PC-3 (cell line): Measurements from ENCODE around the gene GTPBP1. TPM values are rescaled to one million over a fixed set of nuclear protein-coding genes. Genes with fewer than 3 reads are reported as not detected.

Experiments used
- ATAC-seq: fragments of 200-7000 bp; cut with Tn5 transposase; 2 replicates; pipeline ENCODE4 v1.9.1; 2020; ENCODE audit warnings: mild to moderate bottlenecking, moderate library complexity
- BruUV-seq: library from RNA; stranded (reverse); fragments of 400-500 nt; replicated peaks from 2 replicates; lab custom pipeline; 2021; lab: Mats Ljungman, UMichigan
- CTCF ChIA-PET: fragments of 300-600 bp; sonication (Branson Sonifier 250); formaldehyde crosslinking; loops from one replicate; lab custom pipeline; 2022; ENCODE audit warnings: antibody characterized with exemption; lab: Charles Lee
- POLR2A ChIA-PET: fragments of 300-600 bp; sonication (Branson Sonifier 250); formaldehyde crosslinking; loops from one replicate; lab custom pipeline; 2022; ENCODE audit warnings: antibody characterized with exemption; ENCODE audit not compliant: unreplicated experiment; lab: Charles Lee
- DNase-seq: peaks from one replicate; pipeline ENCODE4 v3.0.0-alpha.2; 2015
- H2AFZ ChIP-seq: fragments of 300-600 bp; sonication (generic); 2 replicates; pipeline ENCODE4 v1.6.0; 2016; ENCODE audit warnings: antibody characterized with exemption, low read length
- H3F3A ChIP-seq: fragments of 300-600 bp; sonication (generic); one replicate; pipeline ENCODE4 v1.6.0; 2017; ENCODE audit warnings: antibody characterized with exemption, low read length, control low read depth, mild to moderate bottlenecking; ENCODE audit not compliant: unreplicated experiment
- H3K27ac ChIP-seq: fragments of 300-600 bp; sonication (generic); 2 replicates; pipeline ENCODE4 v1.5.1; 2016; ENCODE audit warnings: mild to moderate bottlenecking, low read length
- H3K27me3 ChIP-seq: fragments of 300-600 bp; sonication (generic); 2 replicates; pipeline ENCODE4 v1.6.1; 2016; ENCODE audit warnings: low read length, mixed read lengths
- H3K36me3 ChIP-seq: fragments of 300-600 bp; sonication (generic); 2 replicates; pipeline ENCODE4 v1.6.1; 2016; ENCODE audit warnings: low read depth, mixed run types, low read length, mixed read lengths
- H3K4me1 ChIP-seq: fragments of 300-600 bp; sonication (generic); 2 replicates; pipeline ENCODE4 v1.5.1; 2016; ENCODE audit warnings: low read length; ENCODE audit not compliant: insufficient read depth
- H3K4me2 ChIP-seq: fragments of 300-600 bp; sonication (generic); 2 replicates; pipeline ENCODE4 v1.6.0; 2016; ENCODE audit warnings: low read length
- H3K4me3 ChIP-seq: fragments of 300-600 bp; sonication (generic); 2 replicates; pipeline ENCODE4 v1.5.1; 2016; ENCODE audit warnings: mild to moderate bottlenecking, low read length, mixed read lengths
- H3K79me2 ChIP-seq: fragments of 300-600 bp; sonication (generic); 2 replicates; pipeline ENCODE4 v1.6.1; 2017; ENCODE audit warnings: low read length, mixed read lengths
- H3K9ac ChIP-seq: fragments of 300-600 bp; sonication (generic); 2 replicates; pipeline ENCODE4 v1.6.0; 2016; ENCODE audit warnings: mild to moderate bottlenecking, low read length
- H3K9me2 ChIP-seq: fragments of 300-600 bp; sonication (generic); replicated peaks from 2 replicates; pipeline ENCODE4 v1.6.1; 2016; ENCODE audit warnings: mixed run types, low read length, mixed read lengths
- H3K9me3 ChIP-seq: fragments of 300-600 bp; sonication (generic); 2 replicates; pipeline ENCODE4 v1.6.1; 2016; ENCODE audit warnings: low read length, mixed read lengths
- H4K20me1 ChIP-seq: fragments of 300-600 bp; sonication (generic); 2 replicates; pipeline ENCODE4 v1.6.1; 2016; ENCODE audit warnings: low read length, mixed read lengths
- CTCF ChIP-seq: fragments of 300-600 bp; sonication (generic); conservative IDR thresholded peaks from 2 replicates; pipeline ENCODE4 v1.5.1; 2017; ENCODE audit warnings: antibody characterized with exemption, low read depth, mild to moderate bottlenecking, low read length
- EZH2 ChIP-seq: fragments of 300-600 bp; sonication (generic); IDR thresholded peaks from one replicate; pipeline ENCODE4 v1.6.1; 2017; ENCODE audit warnings: antibody characterized with exemption, mild to moderate bottlenecking, low read length; ENCODE audit not compliant: unreplicated experiment
- EZH2phosphoT487 ChIP-seq: fragments of 300-600 bp; sonication (generic); IDR thresholded peaks from 2 replicates; pipeline ENCODE4 v1.6.1; 2018; ENCODE audit warnings: mild to moderate bottlenecking, antibody characterized with exemption, low read length, borderline replicate concordance
- intact Hi-C: fragments of 100-400 bp; cut with micrococcal nuclease; formaldehyde crosslinking; loops from 2 replicates; pipeline ENCODE4 v1.9.0; 2023
- total RNA-seq: library from RNA; depleted of rRNA; stranded (reverse); fragments of >200 nt; gene quantifications from 2 replicates; pipeline ENCODE4 v1.2.3, GENCODE V29; 2014

The GTPBP1 gene
- total RNA-seq, 1 experiment from 2014 or later, result 28.2 TPM

GRCh38 chr22:38758276-38758945, 52.7 kb downstream of the GTPBP1 start:
- no peak overlapping the region for H2AFZ ChIP-seq

GRCh38 chr22:38759005-38759404, 53.3 kb downstream of the GTPBP1 start:
- Histone ChIP-seq H3K9me2 (no peaks in the 10 kb centered on the region), H3K9me3 (no peaks in the 10 kb centered on the region), H3K4me2 (no peak overlapping the region), H3K79me2 (peaks cover 8% of the 10 kb centered on the region), H3K36me3 (no peaks in the 10 kb centered on the region), H4K20me1 (no peaks in the 10 kb centered on the region), H3K4me1 (peaks cover 20% of the 10 kb centered on the region), H3K9ac (no peak overlapping the region), H2AFZ (no peak overlapping the region), H3F3A (no peaks in the 10 kb centered on the region), H3K4me3 (no peak overlapping the region), H3K27ac (no peak overlapping the region), H3K27me3 (no peaks in the 10 kb centered on the region)
- TF ChIP-seq CTCF (no peak), EZH2phosphoT487 (no peak), EZH2 (no peak)
- ChIA-PET POLR2A (no interaction called here), CTCF (no interaction called here)
- DNase-seq, result no peak
- intact Hi-C loops, result no loop called here
- BruUV-seq, result no TSS peak
- no peak for ATAC-seq

More at GRCh38 chr22:38758276-38758945, 52.7 kb downstream of the GTPBP1 start:
- intact Hi-C loops, result no loop called here
- BruUV-seq, result no TSS peak
- H3K27ac ChIP-seq, result no peak overlapping the region
- no peaks in the 10 kb centered on the region for H3K27me3 ChIP-seq
- H3K9me3 ChIP-seq, result no peaks in the 10 kb centered on the region
- no peaks in the 10 kb centered on the region for H3K36me3 ChIP-seq
- no peak overlapping the region for H3K9ac ChIP-seq
- H3K4me2 ChIP-seq, result no peak overlapping the region
- no peaks in the 10 kb centered on the region for H3K9me2 ChIP-seq
- no peaks in the 10 kb centered on the region for H4K20me1 ChIP-seq
- H3K4me1 ChIP-seq, result peaks cover 23% of the 10 kb centered on the region
- no peaks in the 10 kb centered on the region for H3F3A ChIP-seq
- H3K4me3 ChIP-seq, result no peak overlapping the region
- no peak for TF ChIP-seq EZH2
- peaks cover 14% of the 10 kb centered on the region for H3K79me2 ChIP-seq
- POLR2A ChIA-PET, result no interaction called here
- CTCF ChIA-PET, result no interaction called here
- ATAC-seq, result no peak
- no peak for DNase-seq

GRCh38 chr22:38760477-38761201, 54.9 kb downstream of the GTPBP1 start:
- POLR2A ChIA-PET, result interaction anchor here (0.5 kb wide), 1 partner anchor 590 kb away, joined by 3 read pairs; no protein-coding TSS in a partner anchor
- DNase-seq (no peak), ATAC-seq (0 out of 2 replicates have a peak, but pooled peaks have one; percentile 19)
- no peaks in the 10 kb centered on the region for H4K20me1 ChIP-seq
- TF ChIP-seq CTCF, result no peak
- no TSS peak for BruUV-seq
- peaks cover 18% of the 10 kb centered on the region for H3K4me1 ChIP-seq
- no peaks in the 10 kb centered on the region for H3F3A ChIP-seq
- intact Hi-C loops, result no loop called here
- CTCF ChIA-PET, result no interaction called here
- no peak overlapping the region for H3K4me3 ChIP-seq
- no peak overlapping the region for H3K27ac ChIP-seq
- H2AFZ ChIP-seq, result no peak overlapping the region
- H3K79me2 ChIP-seq, result 0 out of 2 replicates have a peak, but pooled peaks cover 5% of the 10 kb centered on the region
- H3K9ac ChIP-seq, result no peak overlapping the region
- no peaks in the 10 kb centered on the region for H3K9me2 ChIP-seq
- no peaks in the 10 kb centered on the region for H3K27me3 ChIP-seq
- no peaks in the 10 kb centered on the region for H3K36me3 ChIP-seq
- 0 out of 2 replicates have a peak overlapping the region, but pooled peaks have one; percentile 31 for H3K4me2 ChIP-seq
- H3K9me3 ChIP-seq, result no peaks in the 10 kb centered on the region
